ENCODE measurements around the gene SLF2. TPM values are rescaled to one million over a fixed set of nuclear protein-coding genes. Genes with fewer than 3 reads are reported as not detected.

The SLF2 gene
- total RNA-seq, 1 donor from 2014 or later, result 18.9 TPM

GRCh38 chr10:101005869-101006567 lies 93.3 kb downstream of the SLF2 start:
- DNase-seq (no peak), ATAC-seq (no peak)
- intact Hi-C loops (cut with micrococcal nuclease), result no loop called here

- peak; percentile 2 for ATAC-seq
- no peak for DNase-seq
These were observed 93.9 kb downstream of the SLF2 start for GRCh38 chr10:101006593-101007098.

GRCh38 chr10:101007099-101007711 lies 94.4 kb downstream of the SLF2 start:
- intact Hi-C loops (cut with micrococcal nuclease), result no loop called here
- peak; percentile 41 for ATAC-seq
- DNase-seq, result no peak

More at GRCh38 chr10:101006593-101007098, 93.9 kb downstream of the SLF2 start:
- intact Hi-C loops (cut with micrococcal nuclease), result no loop called here

GRCh38 chr10:101007915-101008822 lies 95.4 kb downstream of the SLF2 start:
- ATAC-seq, result no peak
- DNase-seq, result no peak
- intact Hi-C loops (cut with micrococcal nuclease), result no loop called here

DNA sequence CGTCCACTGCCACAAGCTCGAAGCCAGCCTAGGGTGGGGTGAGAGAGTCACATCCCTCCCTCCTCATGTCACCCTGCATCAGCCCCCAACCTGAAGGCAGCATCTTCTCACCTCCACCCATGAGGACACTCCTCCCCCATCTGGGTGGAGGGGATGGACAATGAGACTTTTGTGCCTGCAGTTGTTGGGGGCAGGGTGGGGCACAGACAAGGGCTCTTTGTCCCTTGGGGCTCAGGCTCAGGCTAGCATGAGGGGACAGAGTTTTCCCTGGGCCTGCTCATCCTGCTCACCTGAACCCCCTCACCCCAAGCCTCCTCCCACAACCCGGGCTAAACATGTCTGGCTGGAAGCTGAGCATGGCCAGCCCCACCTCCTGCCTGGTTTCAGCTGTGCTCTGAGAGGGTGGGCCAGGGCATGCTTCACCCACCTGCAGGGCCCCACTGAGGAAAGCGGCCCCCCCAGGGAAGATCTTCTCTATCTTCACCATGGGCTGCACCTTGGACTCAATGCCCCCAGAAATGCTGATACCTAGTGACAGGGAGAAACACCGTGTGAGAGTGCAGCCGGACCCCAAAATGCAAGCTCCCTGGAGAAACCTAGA lies 96.2 kb downstream of the SLF2 start:
- DNase-seq, result no peak
- intact Hi-C loops (cut with micrococcal nuclease), result no loop called here
- ATAC-seq, result no peak

DNA sequence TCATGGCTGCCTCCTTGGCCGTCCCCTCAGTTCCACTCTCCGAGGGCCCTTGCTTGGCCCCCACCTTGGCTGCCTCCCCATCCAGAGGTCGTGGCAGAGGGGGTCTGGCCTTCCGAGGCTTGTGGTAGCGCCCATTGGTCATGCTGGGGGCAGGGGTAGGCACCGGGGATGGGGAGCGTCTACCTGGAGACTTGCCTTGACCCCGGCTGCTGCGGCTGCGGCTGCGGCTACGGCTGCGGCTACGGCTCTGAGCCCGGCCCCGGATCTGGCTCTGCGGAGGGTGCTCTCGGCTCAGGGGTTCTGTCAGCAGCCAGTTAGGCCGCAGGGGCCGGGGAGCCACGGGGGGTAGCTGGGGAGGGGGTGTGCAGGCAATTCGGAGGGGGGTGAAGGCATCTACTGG lies 97.6 kb downstream of the SLF2 start:
- intact Hi-C loops (cut with micrococcal nuclease), result no loop called here
- no peak for DNase-seq
- ATAC-seq, result no peak

GRCh38 chr10:101011517-101012423 lies 99.0 kb downstream of the SLF2 start:
- intact Hi-C loops (cut with micrococcal nuclease), result no loop called here
- no peak for ATAC-seq
- DNase-seq, result no peak

DNA sequence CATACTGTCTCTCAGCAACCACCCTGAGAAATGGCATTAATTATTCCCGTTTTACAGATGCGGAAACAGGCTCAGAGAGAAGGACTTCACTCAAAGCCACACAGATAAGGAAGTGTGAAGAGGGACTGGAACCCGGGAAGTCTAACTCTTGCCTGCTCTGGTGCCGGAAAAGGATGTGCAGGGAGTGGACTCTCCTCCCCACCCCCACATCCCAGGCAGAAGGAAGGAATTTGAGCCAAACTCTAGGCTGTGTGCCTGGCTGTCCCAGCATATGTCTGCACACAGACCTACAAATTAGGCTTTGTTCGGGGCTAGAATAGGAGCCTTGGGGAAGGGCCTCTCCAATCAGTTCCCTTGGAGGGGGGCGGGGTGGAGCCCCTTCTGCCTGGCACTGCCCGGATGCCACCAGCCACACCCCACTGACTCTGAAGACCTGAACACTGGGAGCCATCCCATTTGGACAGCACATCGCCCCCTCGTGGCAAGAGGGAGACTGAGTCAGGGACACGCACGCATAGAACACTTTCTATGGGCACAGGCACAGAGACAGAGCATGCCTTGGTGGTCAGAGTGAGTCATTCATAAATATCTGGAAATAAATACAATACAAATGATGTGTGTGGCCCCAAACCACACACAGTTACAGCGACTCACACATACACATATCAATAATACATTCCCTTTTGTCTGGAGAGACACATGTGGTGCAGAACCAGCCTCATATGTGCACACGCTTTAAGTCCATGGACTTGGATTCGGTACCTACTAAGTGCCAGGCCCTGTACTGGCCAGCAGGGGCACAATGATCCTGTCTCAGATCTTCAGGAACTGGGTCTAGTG lies 100.0 kb downstream of the SLF2 start:
- intact Hi-C loops (cut with micrococcal nuclease), result no loop called here
- ATAC-seq (peak; percentile 90), DNase-seq (peak; percentile 91)

GRCh38 chr10:101013365-101013825 lies 100.6 kb downstream of the SLF2 start:
- no peak for ATAC-seq
- intact Hi-C loops (cut with micrococcal nuclease), result no loop called here
- DNase-seq, result no peak

GRCh38 chr10:101014230-101014884 lies 101.6 kb downstream of the SLF2 start:
- ATAC-seq (peak; percentile 70), DNase-seq (peak; percentile 92)
- intact Hi-C loops (cut with micrococcal nuclease), result no loop called here

Small RNA genes within 50 kb of the gene (microRNA-seq; reads per million reads assigned to microRNA genes)
- gene MIR608 (ENCODE audit: borderline number of aligned reads), result not detected

Other genes with a start within 250 kb of the SLF2 start
- gene PAX2, start 167.4 kb upstream of the SLF2 start, total RNA-seq, result not detected
- 1.6 TPM for gene SEMA4G, start 56.5 kb downstream of the SLF2 start, total RNA-seq
- gene MRPL43, start 74.5 kb downstream of the SLF2 start, total RNA-seq, result 55.9 TPM
- 8.0 TPM for gene TWNK, start 74.6 kb downstream of the SLF2 start, total RNA-seq
- 44.9 TPM for gene LZTS2, start 86.8 kb downstream of the SLF2 start, total RNA-seq
- gene PDZD7, start 118.2 kb downstream of the SLF2 start, total RNA-seq, result 0.17 TPM
- gene SFXN3, start 118.3 kb downstream of the SLF2 start, total RNA-seq, result 11.0 TPM
- 7.8 TPM for gene KAZALD1, start 149.0 kb downstream of the SLF2 start, total RNA-seq
- gene TLX1, start 218.3 kb downstream of the SLF2 start, total RNA-seq, result not detected

Measured in left ventricle myocardium superior (tissue), 1 donor.